ENCODE data around the gene HS6ST2. TPM values are rescaled to one million over a fixed set of nuclear protein-coding genes. Genes with fewer than 3 reads are reported as not detected.

HS6ST2 gene
- total RNA-seq, 1 donor from 2014 or later, result 6.8 TPM

GRCh38 chrX:132673331-132673730 is 285.1 kb downstream of the HS6ST2 start:
- no peak for DNase-seq (ENCODE audit: low spot score)

DNA sequence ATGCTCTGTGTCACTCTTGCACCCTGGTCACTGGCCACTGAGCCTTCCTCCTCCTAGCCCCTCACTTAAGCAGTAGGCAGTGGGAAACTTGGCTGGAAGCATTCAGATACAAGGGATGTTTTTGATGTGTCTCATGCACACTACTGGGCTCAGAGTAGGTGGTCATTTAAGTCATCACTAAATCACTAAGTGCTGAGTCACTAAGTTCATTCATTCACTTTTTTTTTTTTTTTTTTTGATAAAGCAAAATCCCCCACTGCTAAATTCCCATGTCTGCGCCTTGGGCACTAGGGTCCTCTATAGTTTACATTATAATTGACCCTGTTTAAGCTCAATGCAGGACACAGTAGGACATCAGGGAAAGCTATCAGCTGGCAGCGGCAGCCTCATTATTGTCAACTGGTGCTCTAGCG is 287.2 kb downstream of the HS6ST2 start:
- DNase-seq (ENCODE audit: low spot score), result no peak

- no peak for DNase-seq (ENCODE audit: low spot score)
These were observed 289.3 kb downstream of the HS6ST2 start for GRCh38 chrX:132669142-132669541.

DNA sequence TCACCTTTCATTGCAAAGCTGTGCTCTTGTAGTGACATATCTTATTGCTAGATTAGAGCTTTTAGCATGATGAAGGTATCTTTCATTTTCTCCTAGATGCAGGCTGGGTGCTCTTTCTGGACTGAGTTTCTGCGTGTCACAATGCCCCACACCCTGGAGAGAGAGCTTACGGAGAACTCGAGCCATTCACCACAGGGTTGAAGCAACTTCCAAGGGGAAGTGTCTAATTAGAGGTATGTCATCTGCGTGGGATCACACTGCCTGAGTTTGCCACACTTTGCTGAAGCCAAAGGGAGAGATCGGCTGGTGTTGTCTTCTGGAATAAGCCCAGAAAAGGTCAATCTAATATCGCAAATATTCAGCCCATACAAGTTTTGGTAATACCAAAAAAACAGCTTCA is 290.3 kb downstream of the HS6ST2 start:
- DNase-seq (ENCODE audit: low spot score), result no peak

DNA sequence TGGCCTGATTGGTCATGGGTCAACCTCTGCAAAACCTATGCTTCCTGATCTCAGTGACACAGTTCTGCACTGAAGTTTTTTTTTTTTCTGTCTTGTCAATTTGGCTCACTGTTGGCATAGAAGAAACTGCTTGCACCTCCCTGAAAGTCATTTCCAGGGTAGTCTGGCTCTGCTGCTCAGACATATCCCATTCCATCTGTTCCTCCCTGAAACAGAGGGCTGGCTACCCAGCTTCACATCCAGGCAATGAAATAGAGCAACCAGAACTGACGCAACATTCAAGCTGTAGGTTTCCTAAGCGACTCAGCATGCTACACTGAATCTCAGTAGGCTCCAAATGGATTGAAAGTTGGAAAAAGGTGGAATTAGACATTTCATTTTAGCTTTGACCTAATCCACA is 292.8 kb downstream of the HS6ST2 start:
- DNase-seq (ENCODE audit: low spot score), result no peak

GRCh38 chrX:132664273-132664672 is 294.2 kb downstream of the HS6ST2 start:
- DNase-seq (ENCODE audit: low spot score), result no peak

- no peak for DNase-seq (ENCODE audit: low spot score)
These were observed 295.6 kb downstream of the HS6ST2 start for GRCh38 chrX:132662844-132663243.

DNA sequence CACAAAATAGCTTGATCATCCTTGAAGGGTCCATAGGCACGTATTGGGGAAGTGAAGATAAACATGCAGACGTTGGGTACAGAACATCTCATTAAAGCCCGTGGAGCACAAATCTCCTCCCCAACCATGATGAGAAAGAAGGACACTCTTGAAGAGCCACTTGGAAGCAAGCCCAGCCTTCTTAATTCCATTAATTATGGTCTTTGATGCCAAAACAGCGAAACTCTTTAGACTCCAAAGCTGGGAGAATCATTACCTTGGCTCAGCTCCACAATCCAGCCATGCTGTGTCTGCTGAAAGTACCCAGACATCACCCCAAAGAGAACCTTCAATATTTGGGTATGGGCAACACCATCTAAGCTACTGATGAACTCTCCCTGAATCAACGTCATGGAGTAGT is 300.6 kb downstream of the HS6ST2 start:
- no peak for DNase-seq (ENCODE audit: low spot score)

- no peak for DNase-seq (ENCODE audit: low spot score)
These were observed 305.6 kb downstream of the HS6ST2 start for GRCh38 chrX:132652871-132653270.

- DNase-seq (ENCODE audit: low spot score), result no peak
These were observed 306.9 kb downstream of the HS6ST2 start for GRCh38 chrX:132651421-132652086.

DNA sequence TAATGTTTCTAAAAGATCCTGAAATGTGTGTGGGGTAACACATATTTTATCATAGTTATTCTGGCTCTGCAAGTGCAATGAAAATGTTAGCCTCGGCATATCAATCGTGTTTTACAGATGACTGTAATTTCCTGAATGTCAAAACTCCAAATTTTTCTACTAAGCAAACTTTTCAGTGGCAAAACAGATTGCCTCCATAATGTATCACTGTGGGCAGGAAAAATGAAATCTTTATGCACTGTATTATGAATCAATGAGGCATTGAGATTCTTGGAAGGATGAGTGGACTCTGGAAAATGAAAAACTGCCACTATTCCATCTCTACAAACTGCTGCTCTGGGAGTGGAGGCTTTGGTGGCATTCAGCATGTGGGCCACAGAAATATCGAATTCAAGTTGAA is 309.5 kb downstream of the HS6ST2 start:
- DNase-seq (ENCODE audit: low spot score), result no peak

DNA sequence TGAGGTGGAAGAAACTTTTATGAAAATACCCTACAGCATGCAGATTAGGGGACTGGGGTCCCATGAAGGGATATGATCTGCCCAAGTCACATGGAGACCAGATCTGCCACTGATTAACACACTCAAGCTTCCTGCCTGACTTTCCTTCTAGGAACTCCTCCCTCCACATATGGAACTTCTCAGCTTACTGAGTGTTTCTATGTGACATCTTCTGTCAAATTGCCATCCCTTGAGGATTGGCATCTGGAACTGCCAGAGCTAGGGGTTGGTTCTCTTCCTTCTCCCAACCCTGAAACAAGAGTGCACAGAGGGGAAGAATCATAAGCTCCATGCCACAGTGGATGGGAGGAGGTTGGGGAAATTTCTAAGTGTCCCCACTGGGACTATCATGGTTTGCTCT is 319.0 kb downstream of the HS6ST2 start:
- DNase-seq (ENCODE audit: low spot score), result no peak

GRCh38 chrX:132638313-132638712 is 320.1 kb downstream of the HS6ST2 start:
- DNase-seq (ENCODE audit: low spot score), result no peak

GRCh38 chrX:132636080-132636479 is 322.3 kb downstream of the HS6ST2 start:
- DNase-seq (ENCODE audit: low spot score), result no peak

DNA sequence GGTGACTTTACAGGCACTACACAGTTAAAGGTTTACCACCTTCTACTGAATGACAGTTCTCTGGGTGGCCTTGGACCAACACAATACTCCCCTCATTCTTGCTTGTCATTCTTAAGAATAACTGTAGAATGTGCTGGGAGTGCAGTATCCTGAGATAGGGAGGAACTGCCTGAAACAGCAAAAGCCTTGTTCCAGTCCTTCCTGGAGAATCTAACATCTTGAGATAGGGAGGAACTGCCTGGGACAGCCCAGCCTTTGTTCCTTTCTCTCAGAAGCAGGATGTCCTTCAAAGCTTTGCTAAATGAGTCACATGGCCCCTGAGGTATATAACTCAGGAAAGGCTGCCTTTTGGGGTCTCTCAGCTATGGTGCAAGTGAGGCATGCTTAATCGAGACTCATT is 323.9 kb downstream of the HS6ST2 start:
- DNase-seq (ENCODE audit: low spot score), result no peak

DNA sequence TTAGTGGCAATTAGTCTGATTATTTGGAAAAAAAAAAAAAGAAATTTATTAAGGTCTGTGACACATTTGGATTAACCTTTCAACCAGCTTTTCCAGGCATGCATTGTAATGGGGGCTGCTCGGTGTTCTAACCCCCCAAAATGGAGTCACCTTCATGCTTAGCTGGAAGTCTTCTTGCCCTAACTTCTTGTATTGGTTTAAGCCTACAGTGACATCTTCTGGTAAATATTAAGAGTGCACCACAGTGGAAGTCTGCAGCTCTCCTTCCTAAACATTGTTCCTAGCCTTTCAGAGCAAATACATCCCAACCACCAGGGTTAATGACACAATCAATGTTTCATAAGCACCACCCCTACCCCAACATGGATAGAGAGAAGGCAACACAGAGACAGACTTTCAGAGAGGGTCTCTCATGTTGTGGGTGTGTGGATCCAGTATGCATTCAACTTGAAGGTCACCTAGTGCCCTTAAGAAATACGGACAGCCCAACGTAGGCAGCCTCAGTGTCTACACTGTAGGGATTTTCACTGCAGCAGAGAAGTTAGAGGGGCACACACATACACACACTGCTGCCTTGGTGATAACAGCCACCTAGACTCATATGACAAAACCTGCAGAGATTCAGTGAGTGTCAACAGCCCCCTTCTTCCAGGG is 326.7 kb downstream of the HS6ST2 start:
- no peak for DNase-seq (ENCODE audit: low spot score)

- no peak for DNase-seq (ENCODE audit: low spot score)
These were observed 334.0 kb downstream of the HS6ST2 start for GRCh38 chrX:132624466-132624865.

DNA sequence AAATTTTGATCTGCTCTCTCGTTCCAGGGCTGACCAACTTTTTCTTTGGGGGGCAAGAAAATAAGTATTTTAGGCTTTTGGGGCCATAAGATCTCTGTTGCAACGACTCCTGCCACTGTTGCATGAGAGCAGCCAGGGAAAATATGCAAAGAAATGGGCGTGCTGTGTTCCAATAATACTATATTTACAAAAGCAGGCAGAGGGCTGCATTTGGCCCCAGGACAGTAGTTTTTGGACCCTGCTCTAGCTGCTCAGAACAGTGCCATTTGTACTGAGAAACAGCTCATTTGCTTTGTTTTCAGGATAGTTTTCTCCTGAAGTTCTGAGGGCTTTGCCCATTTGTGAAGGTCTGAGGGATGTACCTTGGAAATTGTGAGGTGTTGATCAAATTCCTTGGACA is 334.5 kb downstream of the HS6ST2 start:
- no peak for DNase-seq (ENCODE audit: low spot score)

GRCh38 chrX:132623300-132623699 is 335.1 kb downstream of the HS6ST2 start:
- DNase-seq (ENCODE audit: low spot score), result no peak

DNA sequence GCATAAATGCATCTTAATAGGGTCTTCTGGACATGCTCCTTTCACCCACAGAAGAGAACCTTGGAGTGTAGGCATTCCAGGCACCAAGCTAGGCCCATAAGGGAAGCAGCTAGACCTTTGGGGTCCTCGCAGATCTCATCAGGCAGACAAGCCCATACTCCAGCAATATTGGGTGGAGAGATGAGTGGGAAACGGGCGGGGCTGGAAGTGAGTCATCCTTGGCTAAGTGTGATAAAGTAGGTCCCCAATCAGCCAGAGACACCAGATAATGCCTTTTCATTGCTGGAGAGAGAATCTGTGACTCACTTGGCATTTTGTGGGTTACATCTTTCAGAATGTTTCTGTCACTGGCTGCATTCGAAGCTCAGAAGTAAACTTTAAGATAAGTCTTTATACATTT is 336.3 kb downstream of the HS6ST2 start:
- DNase-seq (ENCODE audit: low spot score), result no peak

DNA sequence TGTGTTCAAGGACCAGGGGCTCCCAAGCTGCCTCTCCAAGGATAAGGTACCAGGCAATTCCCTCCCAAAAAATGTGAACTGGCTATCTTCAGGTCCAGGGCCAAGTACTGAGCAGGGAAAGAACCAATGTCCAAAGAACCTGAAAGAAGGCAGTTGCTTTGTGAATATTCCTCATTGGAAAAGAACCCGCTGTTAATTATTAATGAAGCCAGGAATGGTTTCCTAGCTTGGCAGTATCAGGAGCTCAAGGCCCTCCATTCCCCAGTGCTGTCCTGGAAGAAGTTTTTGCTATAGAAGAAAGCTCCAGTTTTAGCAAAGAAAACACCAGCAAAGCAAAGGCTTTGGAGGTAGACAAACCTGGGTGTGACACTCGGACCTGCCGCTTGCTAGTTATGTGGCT is 339.6 kb downstream of the HS6ST2 start:
- DNase-seq (ENCODE audit: low spot score), result no peak

- no peak for DNase-seq (ENCODE audit: low spot score)
These were observed 342.9 kb downstream of the HS6ST2 start for GRCh38 chrX:132615391-132616131.

DNA sequence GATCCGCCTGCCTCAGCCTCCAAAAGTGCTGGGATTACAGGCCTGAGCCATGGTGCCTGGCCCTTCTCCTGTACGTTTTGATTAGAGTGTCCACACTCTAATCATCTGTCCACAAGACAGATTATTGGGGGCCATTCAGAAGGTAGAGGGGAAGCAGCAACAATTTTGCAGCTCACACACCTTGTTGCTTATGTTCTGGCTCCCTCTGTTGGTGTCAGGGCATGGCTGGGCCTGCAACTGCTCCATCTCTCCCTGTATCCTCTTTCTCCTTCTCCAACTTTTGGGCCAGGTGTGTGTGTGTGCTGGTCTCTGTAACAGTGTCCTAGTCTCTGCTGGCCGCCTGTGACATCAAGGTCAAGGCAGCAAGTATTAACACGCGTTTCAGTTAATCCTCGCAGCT is 344.1 kb downstream of the HS6ST2 start:
- no peak for DNase-seq (ENCODE audit: low spot score)
